Heart right ventricle (tissue), 16 donors: Measurements from ENCODE around the gene TPRA1. TPM values are rescaled to one million over a fixed set of nuclear protein-coding genes. Genes with fewer than 3 reads are reported as not detected.

ENCODE experiments used
- ATAC-seq, 8 donors: fragments of 200-7000 bp; cut with Tn5 transposase; one replicate each; pipeline ENCODE4 v1.9.1; 2020; ENCODE audit warnings: mild to moderate bottlenecking in 8 of 8, moderate library complexity in 8 of 8, moderate number of reproducible peaks in 1 of 8
- DNase-seq, 2 donors: peaks; one replicate each; pipeline ENCODE4 v3.0.0-alpha.2; 2020
- H3K27ac ChIP-seq, 10 donors: fragments of 200-600 bp; sonication (generic) in 2 of 10; one replicate each; pipeline versions ENCODE4 v1.5.0 to v1.8.0; 2020 to 2022; ENCODE audit warnings: mild to moderate bottlenecking in 3 of 10
- H3K27me3 ChIP-seq, 7 donors: fragments of 200-600 bp; one replicate each; pipeline ENCODE4 v1.8.0; 2021 to 2022; ENCODE audit warnings: mild to moderate bottlenecking in 2 of 7
- H3K36me3 ChIP-seq, 9 donors: fragments of 200-600 bp; sonication (generic) in 1 of 9; one replicate each; pipeline versions ENCODE4 v1.5.0 to v1.8.0; 2020 to 2022; ENCODE audit warnings: mild to moderate bottlenecking in 2 of 9
- H3K4me1 ChIP-seq, 9 donors: fragments of 200-600 bp; sonication (generic) in 1 of 9; one replicate each; pipeline versions ENCODE4 v1.5.0 to v1.8.0; 2020 to 2022; ENCODE audit warnings: mild to moderate bottlenecking in 4 of 9
- H3K4me3 ChIP-seq, 10 donors: fragments of 200-600 bp; sonication (generic) in 2 of 10; one replicate each; pipeline versions ENCODE4 v1.5.0 to v1.8.0; 2020 to 2022; ENCODE audit warnings: mild to moderate bottlenecking in 7 of 10, moderate library complexity in 2 of 10
- H3K9me3 ChIP-seq, 11 donors: fragments of 200-600 bp in 10 of 11; sonication (generic) in 2 of 11; one replicate each; pipeline versions ENCODE4 v1.5.0 to v1.8.0; 2013 to 2022; ENCODE audit warnings: mild to moderate bottlenecking in 2 of 11, control low read depth in 1 of 11, moderate library complexity in 1 of 11
- WGBS, 2 donors: extraction: QIAGEN DNeasy Blood & Tissue Kit; methylation state at CpG; one replicate each; pipeline ENCODE4 v1.1.7; 2013; ENCODE audit warnings: inconsistent platforms in 1 of 2; 5-methylcytosine and 5-hydroxymethylcytosine counted together
- intact Hi-C, 10 donors: fragments of 100-400 bp; cut with DNase I; formaldehyde crosslinking; loops; one replicate each; pipeline versions ENCODE4 v1.11.1 to v1.14.2; 2022
- polyA plus RNA-seq, 2 donors: library from polyadenylated mRNA; stranded (reverse); fragments of 200-250 nt; gene quantifications; one replicate each; pipeline ENCODE4 v1.2.3, GENCODE V29; 2013
- total RNA-seq, 10 donors: library from RNA; stranded (reverse); fragmentation: NEBNext Ultra II Directional in 3 of 10; extraction: Animal tissue kit (Norgen Biotek cat#: 25700) in 3 of 10; gene quantifications; one replicate each; pipeline versions ENCODE4 v1.2.1 to v1.2.4, GENCODE V29; 2021 to 2023
- TF ChIP-seq, protein P1 (sequence below), 9 donors: fragments of 200-600 bp; sonication (generic) in 2 of 9; IDR thresholded peaks; one replicate each; pipeline versions ENCODE4 v1.5.0 to v1.8.0; 2021 to 2022; ENCODE audit warnings: antibody characterized with exemption in 9 of 9, mild to moderate bottlenecking in 5 of 9, moderate library complexity in 1 of 9
- donor health status: Arrhythmogenic right ventricular cardiomyopathy.
- donor health status: ischemic (EF 13 %, LVEDD 7.1; RV severe dilation, severe dysfunction).
- donor health status: healthy with polysubstance abuse.
- donor health status: DM: no; HTN: yes; CAD: no.
- donor health status: DM: no; HTN: no; CAD: no.
- donor health status: ischemic (EF 25% LVEDD 6.9; RV normal size, moderate dysfunction).
- donor health status: ischemic (EF 25% LVEDD 5.7; RV mildly dilated, moderate dysfunction).
- donor health status: healthy.
- donor health status: DM: yes; HTN: yes; CAD: no.
- donor health status: Ischemic cardiomyopathy.
- donor health status: ischemic (EF 35%, LVEDD 5.7; RV mildly dilated, moderate dysfunction).
- donor health status: nonischemic (EF 11% LVEDD 7.7; RV severe dilation, severe dysfunction).
- donor health status: DM: yes; HTN: yes; CAD: no.
- donor health status: PGD.
- donor health status: ischemic (EF 29% LVEDD 5.4; RV normal size, mild dysfunction).
- donor health status: nonischemic (EF 23%, LVEDD 6.1; RV moderate dilation, normal function).

TPRA1 gene
- total and polyA plus RNA-seq, 12 donors: 11.0 to 26.0 (median 17.3) TPM

DNA sequence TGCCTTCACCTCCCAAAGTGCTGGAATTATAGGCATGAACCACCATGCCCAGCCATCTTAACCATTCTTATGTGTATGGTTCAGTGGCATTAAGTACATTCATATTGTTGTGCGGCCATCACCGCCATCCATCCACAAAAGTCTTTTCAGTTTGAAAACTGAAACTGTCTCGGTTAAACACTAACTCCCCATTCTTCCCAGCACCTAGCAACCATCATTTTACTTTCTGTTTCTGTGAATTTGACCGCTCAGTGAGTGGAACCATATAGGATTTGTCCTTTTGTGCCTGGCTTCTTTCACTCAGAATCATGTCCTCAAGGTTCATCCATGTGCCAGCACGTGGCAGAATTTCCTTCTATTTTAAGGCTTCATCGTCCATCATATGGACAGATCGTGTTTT, 13.5 kb upstream of the TPRA1 start:
- TF ChIP-seq, protein P1, sequence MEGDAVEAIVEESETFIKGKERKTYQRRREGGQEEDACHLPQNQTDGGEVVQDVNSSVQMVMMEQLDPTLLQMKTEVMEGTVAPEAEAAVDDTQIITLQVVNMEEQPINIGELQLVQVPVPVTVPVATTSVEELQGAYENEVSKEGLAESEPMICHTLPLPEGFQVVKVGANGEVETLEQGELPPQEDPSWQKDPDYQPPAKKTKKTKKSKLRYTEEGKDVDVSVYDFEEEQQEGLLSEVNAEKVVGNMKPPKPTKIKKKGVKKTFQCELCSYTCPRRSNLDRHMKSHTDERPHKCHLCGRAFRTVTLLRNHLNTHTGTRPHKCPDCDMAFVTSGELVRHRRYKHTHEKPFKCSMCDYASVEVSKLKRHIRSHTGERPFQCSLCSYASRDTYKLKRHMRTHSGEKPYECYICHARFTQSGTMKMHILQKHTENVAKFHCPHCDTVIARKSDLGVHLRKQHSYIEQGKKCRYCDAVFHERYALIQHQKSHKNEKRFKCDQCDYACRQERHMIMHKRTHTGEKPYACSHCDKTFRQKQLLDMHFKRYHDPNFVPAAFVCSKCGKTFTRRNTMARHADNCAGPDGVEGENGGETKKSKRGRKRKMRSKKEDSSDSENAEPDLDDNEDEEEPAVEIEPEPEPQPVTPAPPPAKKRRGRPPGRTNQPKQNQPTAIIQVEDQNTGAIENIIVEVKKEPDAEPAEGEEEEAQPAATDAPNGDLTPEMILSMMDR (IDR thresholded peaks at IDR 0.05): no peak
- no peaks in the 10 kb centered on the region for H3K27me3 ChIP-seq
- H3K9me3 ChIP-seq: no peaks in the 10 kb centered on the region
- H3K4me1 ChIP-seq: peaks cover 0 to 19% (median under 1%) of the 10 kb centered on the region in 9 donors
- H3K4me3 ChIP-seq: no peak overlapping the region
- no peak for ATAC-seq
- H3K27ac ChIP-seq: no peak overlapping the region
- DNase-seq: no peak
- peaks cover 0 to 39% (median 3%) of the 10 kb centered on the region in 9 donors for H3K36me3 ChIP-seq
- intact Hi-C loops: no loop called here
- WGBS, 2 donors: 89 to 94% methylated on average over 7 of the region's 7 CpGs

DNA sequence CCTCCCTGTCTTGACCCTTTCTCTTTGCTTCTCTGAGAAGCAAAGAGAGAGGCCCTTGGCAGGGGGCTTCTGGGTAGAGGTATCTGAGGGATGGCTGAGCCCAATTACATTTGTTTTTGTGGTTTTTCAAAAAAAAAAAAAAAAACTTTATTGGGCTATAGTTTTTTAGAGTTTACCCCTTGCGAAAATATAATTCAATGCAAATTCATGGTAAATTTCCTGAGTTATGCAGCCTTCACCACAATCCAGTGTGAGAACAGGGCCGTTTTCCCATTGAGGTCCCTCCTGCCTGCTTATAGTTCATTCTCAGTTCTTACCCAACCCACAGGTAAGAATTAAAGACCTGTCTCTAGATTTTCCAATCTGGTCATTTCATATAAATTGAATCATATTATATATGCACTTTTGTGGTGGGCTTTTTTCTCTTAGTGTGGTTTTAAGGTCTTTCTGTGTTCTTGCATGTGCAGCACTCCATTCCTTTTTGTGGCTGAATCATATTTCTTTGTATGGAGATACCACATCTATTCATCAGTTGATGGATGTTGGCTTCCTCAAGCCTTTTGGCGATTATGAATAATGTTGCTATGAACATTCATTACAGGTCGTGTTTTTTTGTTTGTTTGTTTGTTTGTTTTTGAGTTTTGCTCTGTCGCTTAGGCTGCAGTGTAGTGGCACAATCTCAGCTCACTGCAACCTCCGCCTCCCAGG, 10.4 kb upstream of the TPRA1 start:
- H3K9me3 ChIP-seq: no peaks in the 10 kb centered on the region
- no peaks in the 10 kb centered on the region for H3K27me3 ChIP-seq
- no peak overlapping the region for H3K4me3 ChIP-seq
- peaks cover 0 to 17% (median 0%) of the 10 kb centered on the region in 9 donors for H3K36me3 ChIP-seq
- DNase-seq (no peak), ATAC-seq (no peak)
- intact Hi-C loops: no loop called here
- H3K4me1 ChIP-seq: peaks cover 0 to 24% (median 11%) of the 10 kb centered on the region in 9 donors
- WGBS, 2 donors: 86 to 90% methylated on average over 6 of the region's 6 CpGs
- TF ChIP-seq, protein P1 (IDR thresholded peaks at IDR 0.05): no peak
- H3K27ac ChIP-seq: no peak overlapping the region

DNA sequence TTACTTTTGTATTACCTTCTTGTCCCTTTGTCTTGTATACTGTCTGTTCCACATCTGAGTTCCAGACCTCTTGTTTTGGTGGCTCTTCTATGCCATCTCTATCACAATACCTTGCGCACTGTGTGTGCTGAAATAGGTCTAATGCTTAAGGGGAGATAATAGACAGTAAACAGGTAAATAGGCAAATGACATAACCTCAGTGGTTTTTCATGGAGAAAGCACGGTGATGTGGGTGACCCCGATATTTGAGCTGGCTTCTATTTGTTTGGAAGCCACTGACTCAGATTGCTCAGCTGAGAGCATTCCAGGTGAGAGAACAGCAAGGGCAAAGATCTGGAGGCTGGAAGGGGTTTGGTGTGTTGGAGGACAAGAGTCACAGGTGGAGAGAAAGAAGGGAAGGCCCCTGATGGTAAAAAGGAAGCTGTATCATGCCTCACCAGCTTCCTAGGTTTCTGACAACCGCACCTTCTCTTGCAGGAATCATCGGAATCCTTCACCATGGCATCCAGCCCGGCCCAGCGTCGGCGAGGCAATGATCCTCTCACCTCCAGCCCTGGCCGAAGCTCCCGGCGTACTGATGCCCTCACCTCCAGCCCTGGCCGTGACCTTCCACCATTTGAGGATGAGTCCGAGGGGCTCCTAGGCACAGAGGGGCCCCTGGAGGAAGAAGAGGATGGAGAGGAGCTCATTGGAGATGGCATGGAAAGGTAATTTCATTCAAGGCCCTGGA, 8.5 kb upstream of the TPRA1 start:
- ATAC-seq: no peak
- no peaks in the 10 kb centered on the region for H3K9me3 ChIP-seq

More for the DNA sequence above, 8.5 kb upstream of the TPRA1 start:
- DNase-seq: no peak
- H3K4me3 ChIP-seq: peak overlapping the region in 9 of 10 donors; percentile 57 to 72 (median 65)
- peaks cover 0 to 3% (median 0%) of the 10 kb centered on the region in 9 donors for H3K36me3 ChIP-seq
- H3K27ac ChIP-seq: peak overlapping the region in 5 of 10 donors; percentile 57 to 79 (median 65)
- H3K4me1 ChIP-seq: peaks cover 0 to 24% (median 11%) of the 10 kb centered on the region in 9 donors
- intact Hi-C loops: loop anchor here in 1 of 10 donors (10.0 kb wide), 1 partner anchor 226 kb away; the partner anchor contains the start of gene MGLL
- TF ChIP-seq, protein P1 (IDR thresholded peaks at IDR 0.05): no peak
- 64 to 66% methylated on average over 14 of the region's 14 CpGs for WGBS, 2 donors
- no peaks in the 10 kb centered on the region for H3K27me3 ChIP-seq
